SU-DHL-6 (cell line): ENCODE results near the gene SLC27A5.

Source experiments
- EZH2phosphoT487 ChIP-seq: fragments of 200-600 bp; sonication (generic), shearing (Covaris generic); conservative IDR thresholded peaks from 2 replicates; pipeline ENCODE4 v1.6.1; 2018; ENCODE audit warnings: mild to moderate bottlenecking, antibody characterized with exemption, low read length, moderate library complexity, mixed read lengths
- TF ChIP-seq, protein P1 (sequence below): fragments of 200-600 bp; sonication (generic); IDR thresholded peaks from one replicate; pipeline ENCODE4 v1.5.1; 2017; ENCODE audit warnings: antibody characterized with exemption, mild to moderate bottlenecking, low read length, moderate library complexity; ENCODE audit not compliant: insufficient read depth, poor library complexity, severe bottlenecking

- TF ChIP-seq, protein P1, sequence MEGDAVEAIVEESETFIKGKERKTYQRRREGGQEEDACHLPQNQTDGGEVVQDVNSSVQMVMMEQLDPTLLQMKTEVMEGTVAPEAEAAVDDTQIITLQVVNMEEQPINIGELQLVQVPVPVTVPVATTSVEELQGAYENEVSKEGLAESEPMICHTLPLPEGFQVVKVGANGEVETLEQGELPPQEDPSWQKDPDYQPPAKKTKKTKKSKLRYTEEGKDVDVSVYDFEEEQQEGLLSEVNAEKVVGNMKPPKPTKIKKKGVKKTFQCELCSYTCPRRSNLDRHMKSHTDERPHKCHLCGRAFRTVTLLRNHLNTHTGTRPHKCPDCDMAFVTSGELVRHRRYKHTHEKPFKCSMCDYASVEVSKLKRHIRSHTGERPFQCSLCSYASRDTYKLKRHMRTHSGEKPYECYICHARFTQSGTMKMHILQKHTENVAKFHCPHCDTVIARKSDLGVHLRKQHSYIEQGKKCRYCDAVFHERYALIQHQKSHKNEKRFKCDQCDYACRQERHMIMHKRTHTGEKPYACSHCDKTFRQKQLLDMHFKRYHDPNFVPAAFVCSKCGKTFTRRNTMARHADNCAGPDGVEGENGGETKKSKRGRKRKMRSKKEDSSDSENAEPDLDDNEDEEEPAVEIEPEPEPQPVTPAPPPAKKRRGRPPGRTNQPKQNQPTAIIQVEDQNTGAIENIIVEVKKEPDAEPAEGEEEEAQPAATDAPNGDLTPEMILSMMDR: no peak
- no peak for TF ChIP-seq EZH2phosphoT487
These were observed 5.4 kb upstream of the SLC27A5 start for GRCh38 chr19:58516964-58517833.
